Measurements from ENCODE around the gene SREBF1.

DNA sequence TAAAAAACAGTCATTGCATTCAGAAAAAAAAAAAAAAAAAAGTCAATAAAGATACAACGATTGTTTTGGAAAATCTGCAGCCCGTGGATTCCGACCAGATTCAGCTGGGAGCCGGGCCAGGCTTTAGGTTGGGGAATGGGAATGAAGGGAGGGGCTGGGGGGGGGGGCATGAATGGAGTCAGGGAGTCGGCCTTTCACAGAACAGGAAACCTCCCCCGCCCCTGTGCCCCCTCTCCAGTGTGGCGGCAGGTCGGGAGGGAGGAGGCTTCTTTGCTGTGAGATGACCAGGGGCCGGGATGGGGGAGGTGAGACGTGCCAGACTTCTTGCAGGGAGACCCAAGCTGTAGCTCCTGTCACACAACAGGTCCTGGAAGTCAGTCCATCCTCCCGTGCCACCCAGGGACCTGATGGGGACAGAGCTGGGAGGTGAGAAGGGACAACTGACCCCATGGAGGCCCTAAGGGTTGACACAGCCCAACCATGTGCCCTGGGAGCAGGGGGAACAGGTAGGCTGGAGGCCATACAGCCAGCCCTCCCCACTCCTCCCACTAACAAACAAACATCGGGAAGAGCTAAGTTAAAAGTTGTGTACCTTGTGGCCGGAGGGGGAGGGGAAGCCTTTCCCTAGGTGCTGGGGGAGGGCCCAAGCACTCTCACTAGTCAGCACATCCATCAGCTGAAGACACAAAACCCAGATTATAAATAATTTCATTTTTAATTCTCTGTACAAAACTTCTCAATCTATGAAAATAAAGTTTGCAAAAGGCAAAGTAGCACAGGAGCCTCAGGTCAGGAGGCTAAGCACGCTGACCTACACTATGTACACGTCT, 25.2 kb downstream of the SREBF1 start:
- TF ChIP-seq EZH2 (IDR thresholded peaks at IDR 0.05; ENCODE audit: insufficient read depth, poor library complexity, severe bottlenecking) (no peak), EZH2phosphoT487 (IDR thresholded peaks at IDR 0.05; ENCODE audit: insufficient read depth, low read depth) (no peak)

All from GM23248 (cell line).